HG03469 (cell line): Measurements from ENCODE around the gene TIMMDC1.

Experiments used
- ATAC-seq: cut with Tn5 transposase; IDR thresholded peaks from one replicate; pipeline ENCODE4 v1.9.1; 2021; ENCODE audit warnings: mild to moderate bottlenecking, moderate library complexity, moderate number of reproducible peaks; ENCODE audit not compliant: unreplicated experiment

Gene TIMMDC1, protein sequence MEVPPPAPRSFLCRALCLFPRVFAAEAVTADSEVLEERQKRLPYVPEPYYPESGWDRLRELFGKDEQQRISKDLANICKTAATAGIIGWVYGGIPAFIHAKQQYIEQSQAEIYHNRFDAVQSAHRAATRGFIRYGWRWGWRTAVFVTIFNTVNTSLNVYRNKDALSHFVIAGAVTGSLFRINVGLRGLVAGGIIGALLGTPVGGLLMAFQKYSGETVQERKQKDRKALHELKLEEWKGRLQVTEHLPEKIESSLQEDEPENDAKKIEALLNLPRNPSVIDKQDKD

DNA sequence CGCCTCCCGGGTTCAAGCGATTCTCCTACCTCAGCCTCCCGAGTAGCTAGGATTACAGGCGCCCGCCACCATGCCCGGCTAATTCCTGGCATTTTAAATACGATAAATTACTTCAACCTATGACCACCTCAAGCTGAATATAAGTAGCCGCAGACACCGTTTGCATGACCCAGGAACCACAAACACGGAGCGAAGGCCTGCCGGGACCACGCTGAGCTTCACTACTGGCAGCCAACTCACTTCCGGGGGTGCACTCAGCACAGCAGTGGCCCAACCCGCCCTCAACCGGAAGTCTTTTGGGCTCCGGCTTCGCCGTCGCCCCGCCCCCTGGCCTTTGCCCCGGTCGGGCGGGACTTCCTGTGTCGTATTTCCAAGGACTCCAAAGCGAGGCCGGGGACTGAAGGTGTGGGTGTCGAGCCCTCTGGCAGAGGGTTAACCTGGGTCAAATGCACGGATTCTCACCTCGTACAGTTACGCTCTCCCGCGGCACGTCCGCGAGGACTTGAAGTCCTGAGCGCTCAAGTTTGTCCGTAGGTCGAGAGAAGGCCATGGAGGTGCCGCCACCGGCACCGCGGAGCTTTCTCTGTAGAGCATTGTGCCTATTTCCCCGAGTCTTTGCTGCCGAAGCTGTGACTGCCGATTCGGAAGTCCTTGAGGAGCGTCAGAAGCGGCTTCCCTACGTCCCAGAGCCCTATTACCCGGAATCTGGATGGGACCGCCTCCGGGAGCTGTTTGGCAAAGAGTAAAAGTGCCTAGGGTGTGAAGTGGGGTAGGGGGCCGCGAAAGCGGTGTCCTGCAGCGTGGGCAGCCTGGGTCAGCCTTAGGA is at the start of gene TIMMDC1:
Gene TIMMDC1, plus strand, starts transcription at position 362 of the 826 bp plus-strand sequence. Its CDS starts 187 bp downstream, at position 549.
- ATAC-seq, result peak; percentile 91

GRCh38 chr3:119453822-119454221 is 44.5 kb upstream of the TIMMDC1 start:
- no peak for ATAC-seq

DNA sequence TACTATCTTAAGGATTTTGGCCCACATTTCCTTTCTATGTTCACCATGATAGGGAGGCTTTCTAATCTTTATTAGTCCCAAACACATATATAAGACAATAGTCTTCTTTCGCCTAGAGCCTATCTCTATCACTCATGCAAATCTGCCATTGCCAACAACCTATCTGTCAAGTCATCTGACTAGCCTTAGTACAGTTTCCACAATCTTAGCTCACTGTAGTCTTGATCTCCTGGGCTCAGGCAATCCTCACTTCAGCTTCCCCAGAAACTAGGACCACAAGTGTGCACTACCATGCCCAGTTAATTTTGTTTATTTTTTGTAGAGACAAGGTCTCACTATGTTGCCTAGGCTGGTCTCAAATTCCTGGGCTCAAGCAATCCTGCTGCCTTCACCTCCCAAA is 41.9 kb upstream of the TIMMDC1 start:
- ATAC-seq, result no peak

DNA sequence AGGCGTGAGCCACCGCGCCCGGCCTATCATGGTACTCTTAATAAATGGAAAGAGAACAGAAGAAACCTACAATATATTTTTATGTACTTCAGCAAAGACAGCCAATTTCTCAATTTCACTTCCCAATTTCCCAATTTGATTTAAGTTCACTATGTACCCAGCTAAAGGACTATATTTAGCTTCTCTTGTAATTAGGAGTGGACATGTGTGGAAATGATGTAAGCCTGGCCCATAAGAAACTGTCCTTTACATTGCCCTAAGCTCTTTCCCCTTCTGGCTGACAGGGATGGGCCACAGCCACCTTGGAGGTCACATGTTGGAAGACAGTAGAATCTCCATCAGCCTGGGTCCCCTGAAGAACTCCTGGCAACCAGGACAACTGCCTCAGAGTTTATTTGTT is 41.1 kb upstream of the TIMMDC1 start:
- ATAC-seq, result no peak

DNA sequence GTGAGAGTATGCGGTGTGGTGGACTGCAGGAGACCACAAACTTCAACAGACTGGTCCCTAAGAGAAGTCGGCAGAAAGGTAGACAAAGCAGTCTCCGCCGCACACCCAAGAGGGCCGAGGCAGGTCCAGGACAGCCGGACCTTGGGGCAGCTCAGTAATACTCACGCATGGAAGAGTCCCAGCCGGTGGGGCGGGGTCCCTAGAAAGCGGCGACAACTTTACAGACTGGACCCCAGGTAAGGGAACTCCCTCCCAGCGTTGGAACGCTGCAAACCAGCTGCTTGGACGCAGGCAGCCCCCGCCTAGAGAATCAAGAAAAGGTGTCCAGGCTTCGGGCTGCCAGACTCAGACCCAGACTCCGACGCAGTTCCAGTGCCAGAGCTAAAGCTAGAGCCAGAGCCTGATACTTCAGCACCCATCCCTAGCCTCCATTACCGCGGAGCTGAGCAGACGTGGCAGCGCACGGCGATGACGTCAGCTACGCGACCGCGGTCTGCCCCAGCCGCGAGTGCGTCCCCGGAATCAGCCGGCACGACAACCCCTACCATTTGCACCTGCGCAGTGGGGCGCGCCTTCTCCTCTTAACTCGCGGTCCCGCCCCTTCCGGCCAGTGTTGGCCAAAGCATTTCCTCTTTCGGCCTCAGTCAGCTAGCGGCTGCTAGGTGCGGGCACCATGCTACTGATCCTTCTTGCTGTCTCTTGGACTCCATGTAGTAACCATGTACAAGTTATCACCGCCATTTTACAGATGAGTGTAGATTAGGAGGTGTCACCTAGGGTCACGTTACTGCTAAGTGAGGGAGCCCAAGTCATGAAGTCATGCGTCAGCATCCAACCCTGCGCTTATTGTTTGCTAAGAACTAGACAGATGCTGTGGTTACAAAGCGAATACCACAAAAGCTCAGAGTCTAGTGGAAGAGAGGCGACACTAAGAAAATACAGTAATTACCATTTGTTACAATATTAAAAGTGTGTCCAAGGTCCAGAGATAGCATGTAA is 34.9 kb upstream of the TIMMDC1 start, which contains the start of gene TMEM39A:
Gene TMEM39A, minus strand, starts transcription at position 445 of the 999 bp plus-strand sequence. CDS start 1,541 bp downstream, outside the sequence.
- peak; percentile 91 for ATAC-seq

DNA sequence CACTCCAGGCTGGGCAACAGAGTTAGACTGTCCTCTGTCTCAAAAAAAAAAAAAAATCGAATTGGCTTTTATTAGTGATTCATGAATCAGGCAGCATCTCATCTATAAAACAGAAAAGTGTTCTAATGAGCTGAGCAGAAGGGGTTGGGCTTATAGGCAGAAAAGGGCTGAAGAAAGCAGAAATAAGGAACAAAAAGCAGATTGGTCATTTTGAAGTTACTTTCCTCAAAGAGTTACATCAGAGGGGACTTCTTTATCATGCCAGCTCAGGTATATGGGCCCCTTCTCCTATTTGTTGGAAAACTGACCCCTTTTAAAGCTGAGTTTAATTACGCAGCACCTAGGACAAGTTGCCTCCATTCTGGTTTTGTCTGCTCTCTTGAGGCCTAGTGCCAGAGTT is 30.3 kb upstream of the TIMMDC1 start:
- ATAC-seq, result no peak

DNA sequence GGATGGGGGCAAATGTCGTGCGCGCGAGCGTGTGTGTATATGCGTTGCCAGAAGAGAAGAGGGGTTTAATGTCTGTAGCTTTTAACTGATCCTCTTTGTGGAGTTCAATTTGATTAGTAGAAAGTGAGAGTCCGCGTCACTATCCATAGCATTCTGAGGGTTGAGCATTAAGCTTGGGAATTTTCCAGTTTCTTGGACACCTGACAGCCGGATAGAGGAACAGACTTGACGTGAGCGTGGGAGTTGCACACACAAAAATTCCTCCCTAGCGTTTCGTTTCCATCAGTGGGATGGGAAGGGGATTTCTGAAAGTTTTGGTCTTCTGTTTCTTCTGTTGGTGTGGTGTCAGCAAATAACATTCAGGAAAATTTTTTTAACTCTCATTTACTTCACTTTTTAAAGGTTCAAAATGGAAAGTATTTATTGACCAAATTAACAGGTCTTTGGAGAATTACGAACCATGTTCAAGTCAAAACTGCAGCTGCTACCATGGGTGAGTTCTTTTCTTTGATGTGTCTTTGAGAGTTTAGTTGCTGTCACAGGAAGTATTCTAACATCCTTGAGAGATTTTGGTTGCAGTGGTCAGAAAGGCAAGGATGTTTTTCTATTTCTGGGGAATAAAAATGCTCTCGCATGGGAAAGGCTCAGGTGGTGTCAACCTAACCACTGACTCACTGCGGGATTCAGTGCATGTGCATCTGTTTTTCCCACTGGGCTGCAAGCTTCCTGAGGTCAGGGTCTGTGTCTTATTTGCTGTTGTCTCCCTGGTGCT is 28.7 kb upstream of the TIMMDC1 start:
- no peak for ATAC-seq

DNA sequence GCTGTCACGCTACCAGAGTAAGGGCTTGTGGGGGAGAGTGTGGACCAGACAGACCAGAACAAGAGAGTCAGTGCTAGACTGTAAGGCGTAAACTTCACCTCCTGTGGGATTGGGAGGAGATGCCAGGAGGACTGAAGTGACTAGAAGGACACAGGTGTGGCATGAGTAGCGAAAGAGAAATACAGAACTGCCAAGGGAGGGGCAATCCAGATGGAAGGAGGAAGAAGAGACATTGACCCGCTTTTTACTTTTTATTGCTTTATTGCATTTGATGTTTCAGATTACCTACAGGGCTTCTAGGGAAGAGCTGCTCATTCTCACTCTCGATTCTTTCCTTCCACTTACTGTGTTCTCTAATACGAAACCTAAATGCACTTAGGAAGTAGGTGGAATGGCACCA is 27.5 kb upstream of the TIMMDC1 start:
- no peak for ATAC-seq

DNA sequence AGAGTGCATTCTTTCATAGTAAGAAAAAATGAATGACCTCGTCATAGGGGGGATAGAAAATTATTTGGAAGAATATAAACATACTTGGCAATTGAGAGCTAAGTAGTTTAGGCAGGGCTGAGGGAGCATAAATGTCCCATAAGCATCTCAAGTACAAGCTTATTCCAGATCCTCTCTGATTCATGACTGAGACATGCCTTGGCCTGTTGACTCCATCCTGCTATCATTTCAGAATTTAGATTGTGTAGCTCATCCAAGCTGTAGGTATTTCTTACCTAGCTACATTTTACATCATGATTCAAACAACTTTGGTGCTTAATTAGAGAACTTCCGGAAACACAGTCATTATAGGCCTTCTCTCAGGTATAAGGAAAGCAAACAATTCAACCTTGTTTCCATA is 17.3 kb upstream of the TIMMDC1 start:
- ATAC-seq, result no peak

- no peak for ATAC-seq
Measured at GRCh38 chr3:119483101-119483500, 15.2 kb upstream of the TIMMDC1 start.

DNA sequence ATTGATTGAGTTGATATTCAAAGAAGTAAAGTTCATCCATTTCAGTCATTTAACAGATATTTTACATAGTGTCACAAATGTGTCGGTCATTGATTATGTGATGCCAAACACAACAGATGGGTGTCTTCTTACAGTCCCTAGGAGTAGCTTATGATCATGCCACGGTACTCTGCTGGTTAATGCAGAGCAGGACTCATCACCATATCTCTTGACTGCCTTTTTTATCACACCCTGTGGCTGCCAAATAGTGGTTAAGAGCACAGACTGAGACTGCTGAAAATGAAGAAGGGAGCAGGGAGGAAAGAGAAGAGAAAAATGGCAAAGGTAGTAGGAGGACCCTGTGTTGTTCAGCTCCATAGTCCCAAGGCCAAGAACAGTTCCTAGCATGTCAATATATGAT is 12.8 kb upstream of the TIMMDC1 start:
- no peak for ATAC-seq

- ATAC-seq, result no peak
Measured at GRCh38 chr3:119490153-119490552, 8.2 kb upstream of the TIMMDC1 start.

- no peak for ATAC-seq
Measured at GRCh38 chr3:119492128-119492527, 6.2 kb upstream of the TIMMDC1 start.

DNA sequence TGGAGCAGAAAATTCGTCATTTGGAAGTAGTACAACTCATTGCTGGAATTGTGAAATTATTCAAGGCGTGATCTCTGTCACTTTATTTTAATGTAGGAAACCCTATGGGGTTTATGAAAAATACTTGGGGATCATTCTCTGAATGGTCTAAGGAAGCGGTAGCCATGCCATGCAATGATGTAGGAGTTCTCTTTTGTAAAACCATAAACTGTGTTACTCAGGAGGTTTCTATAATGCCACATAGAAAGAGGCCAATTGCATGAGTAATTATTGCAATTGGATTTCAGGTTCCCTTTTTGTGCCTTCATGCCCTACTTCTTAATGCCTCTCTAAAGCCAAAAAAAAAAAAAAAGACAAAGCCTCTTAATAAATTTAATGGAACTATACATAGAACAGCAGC is 5.5 kb upstream of the TIMMDC1 start:
- no peak for ATAC-seq

GRCh38 chr3:119494597-119494996 is 3.8 kb upstream of the TIMMDC1 start:
- no peak for ATAC-seq

DNA sequence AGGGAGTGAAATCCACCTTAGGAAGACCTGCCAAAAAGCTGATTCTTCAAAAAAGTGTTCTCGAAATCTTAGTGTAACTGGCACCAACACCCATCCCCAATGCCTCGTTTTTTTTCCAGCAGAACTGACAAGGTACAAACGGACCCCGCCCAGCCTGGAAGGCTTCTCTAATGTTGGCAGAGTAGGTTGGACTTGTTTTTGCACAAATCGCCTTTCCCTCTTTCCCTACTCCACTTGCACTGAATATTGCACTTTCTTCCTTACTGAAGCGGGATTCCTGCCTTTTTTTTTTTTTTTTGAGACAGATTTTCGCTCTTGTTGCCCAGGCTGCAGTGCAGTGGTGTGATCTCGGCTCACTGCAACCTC is 544 bp upstream of the TIMMDC1 start:
- no peak for ATAC-seq

GRCh38 chr3:119500265-119500664 is 1.9 kb downstream of the TIMMDC1 start:
- no peak for ATAC-seq

DNA sequence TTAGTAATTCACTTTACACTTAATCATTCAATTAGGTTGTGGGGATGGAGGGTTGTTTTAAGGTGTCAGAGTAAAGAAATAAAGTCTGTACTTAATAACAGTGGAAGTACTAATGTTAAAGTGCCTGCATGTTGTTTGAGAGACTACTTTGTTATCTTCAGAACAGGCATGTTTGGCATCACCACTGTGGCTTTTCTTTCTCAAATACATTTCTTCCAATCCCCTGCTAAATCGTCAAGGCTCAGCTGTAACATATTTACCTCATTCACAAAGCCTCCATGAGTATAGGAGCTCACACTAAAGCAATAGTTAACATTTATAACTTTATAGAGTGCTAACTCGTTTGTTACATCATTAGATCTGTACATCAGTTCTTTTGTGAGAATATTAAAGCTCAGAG is 2.6 kb downstream of the TIMMDC1 start:
- no peak for ATAC-seq

DNA sequence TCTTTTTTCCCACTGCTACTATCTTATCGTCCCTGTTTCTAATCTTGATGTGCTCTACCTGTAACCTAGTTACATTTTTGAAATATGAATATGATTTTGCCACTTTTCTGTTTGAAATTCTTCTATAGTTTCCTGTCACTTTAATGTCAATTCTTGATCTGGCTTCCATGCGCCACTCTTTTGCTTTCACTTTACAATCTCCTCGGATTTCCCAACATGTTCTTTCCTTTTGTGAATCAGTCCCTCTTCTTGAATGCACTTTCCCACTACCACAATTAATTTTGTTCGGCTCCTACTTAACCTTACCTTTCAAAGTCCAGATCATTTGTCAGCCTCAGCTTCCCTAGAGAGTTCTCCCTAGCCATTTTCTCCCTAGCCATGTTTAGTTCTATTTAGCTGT is 8.3 kb downstream of the TIMMDC1 start:
- ATAC-seq, result no peak

- no peak for ATAC-seq
Measured at GRCh38 chr3:119507404-119507803, 9.1 kb downstream of the TIMMDC1 start.
